HG03469 (cell line): ENCODE results near the gene CFAP69.
"Not testable (repeated sequence)": the region's sequence is repeated elsewhere in the genome, so short reads cannot be mapped to it uniquely, and the experiment has no call there.

Experiments used
- ATAC-seq: cut with Tn5 transposase; IDR thresholded peaks from one replicate; pipeline ENCODE4 v1.9.1; 2021; ENCODE audit warnings: mild to moderate bottlenecking, moderate library complexity, moderate number of reproducible peaks; ENCODE audit not compliant: unreplicated experiment

The CFAP69 gene

GRCh38 chr7:90232430-90232829, 12.5 kb upstream of the CFAP69 start:
- ATAC-seq = no peak

GRCh38 chr7:90233569-90233968, 11.4 kb upstream of the CFAP69 start:
- no peak for ATAC-seq

GRCh38 chr7:90236721-90237289, 8.2 kb upstream of the CFAP69 start:
- ATAC-seq = no peak

GRCh38 chr7:90238022-90238421, 7.0 kb upstream of the CFAP69 start:
- no peak for ATAC-seq

GRCh38 chr7:90238583-90238982, 6.4 kb upstream of the CFAP69 start:
- peak; percentile 37 for ATAC-seq

GRCh38 chr7:90239050-90239449, 5.9 kb upstream of the CFAP69 start:
- no peak for ATAC-seq

GRCh38 chr7:90239625-90240228, 5.2 kb upstream of the CFAP69 start:
- no peak for ATAC-seq

GRCh38 chr7:90242369-90243168, 2.4 kb upstream of the CFAP69 start:
- ATAC-seq = peak; percentile 43

- no peak for ATAC-seq
Measured at GRCh38 chr7:90243556-90243955, 1.4 kb upstream of the CFAP69 start.

GRCh38 chr7:90244565-90244908, 437 bp upstream of the CFAP69 start:
- no peak for ATAC-seq

- no peak for ATAC-seq
Measured at GRCh38 chr7:90246171-90246570, 1.2 kb downstream of the CFAP69 start.

- ATAC-seq = no peak
Measured at GRCh38 chr7:90248706-90249105, 3.7 kb downstream of the CFAP69 start.

GRCh38 chr7:90250601-90251303, 5.8 kb downstream of the CFAP69 start:
- no peak for ATAC-seq

- no peak for ATAC-seq
Measured at GRCh38 chr7:90251304-90251635, 6.3 kb downstream of the CFAP69 start.

GRCh38 chr7:90256011-90256410, 11.0 kb downstream of the CFAP69 start:
- not testable (repeated sequence) for ATAC-seq

GRCh38 chr7:90256778-90257177, 11.8 kb downstream of the CFAP69 start:
- no peak for ATAC-seq

- ATAC-seq = no peak
Measured at GRCh38 chr7:90261441-90261840, 16.5 kb downstream of the CFAP69 start.

GRCh38 chr7:90262438-90262837, 17.5 kb downstream of the CFAP69 start:
- ATAC-seq = peak; percentile 90

GRCh38 chr7:90266808-90267207, 21.8 kb downstream of the CFAP69 start:
- no peak for ATAC-seq

GRCh38 chr7:90267263-90267858, 22.4 kb downstream of the CFAP69 start:
- ATAC-seq = no peak

- no peak for ATAC-seq
Measured at GRCh38 chr7:90269163-90269562, 24.2 kb downstream of the CFAP69 start.
